DND-41 (cell line): ENCODE data around the gene ATG12.

Source experiments
- CTCF ChIP-seq: IDR thresholded peaks from 2 replicates; pipeline ENCODE4 v1.5.1; 2012; ENCODE audit warnings: borderline replicate concordance, low read length, moderate library complexity, mild to moderate bottlenecking; ENCODE audit not compliant: poor library complexity, severe bottlenecking; ENCODE audit errors: extremely low read depth
- EZH2 ChIP-seq: IDR thresholded peaks from 3 replicates; pipeline ENCODE4 v1.6.1; 2012; ENCODE audit warnings: borderline replicate concordance, low read depth, mild to moderate bottlenecking, moderate library complexity, low read length, inconsistent platforms; ENCODE audit not compliant: severe bottlenecking

- no peak for TF ChIP-seq CTCF
- no peak for TF ChIP-seq EZH2
Observed at GRCh38 chr5:115825948-115826347, 15.4 kb downstream of the ATG12 start.
